Kidney (tissue), 14 donors: ENCODE results near the gene MRPL55. TPM values are rescaled to one million over a fixed set of nuclear protein-coding genes. Genes with fewer than 3 reads are reported as not detected.
A peak's percentile ranks its signal among the peaks of the same experiment; 100 is the strongest.

ENCODE experiments used
- DNase-seq, 5 donors: peaks; one replicate each; pipeline ENCODE4 v3.0.0-alpha.2; 2013 to 2020
- FAIRE-seq: peaks from 2 replicates; lab custom pipeline; 2012; peaks lifted over from hg19 to GRCh38; lab: Jason Lieb, UNC
- H3K27ac ChIP-seq, 2 donors: one replicate each; pipeline ENCODE4 v1.7.0; 2013; ENCODE audit warnings: low read depth in 2 of 2, low read length in 2 of 2, inconsistent platforms in 1 of 2
- H3K27me3 ChIP-seq: one replicate; pipeline ENCODE4 v1.7.1; 2013; ENCODE audit warnings: low read length, inconsistent platforms; ENCODE audit not compliant: control insufficient read depth, insufficient read depth
- H3K36me3 ChIP-seq, 3 donors: one replicate each; pipeline versions ENCODE4 v1.7.0 to v1.7.1; 2013; ENCODE audit warnings: low read length in 3 of 3, control low read depth in 1 of 3, inconsistent platforms in 1 of 3; ENCODE audit not compliant: insufficient read depth in 3 of 3, control insufficient read depth in 2 of 3
- H3K4me1 ChIP-seq, 3 donors: one replicate each; pipeline versions ENCODE4 v1.7.0 to v1.7.1; 2013; ENCODE audit warnings: low read length in 3 of 3, inconsistent platforms in 1 of 3, low read depth in 1 of 3; ENCODE audit not compliant: control insufficient read depth in 2 of 3, insufficient read depth in 2 of 3
- H3K4me3 ChIP-seq, 3 donors: one replicate each; pipeline versions ENCODE4 v1.7.0 to v1.8.1; 2013; ENCODE audit warnings: low read length in 3 of 3, control low read depth in 1 of 3, inconsistent platforms in 1 of 3
- H3K9ac ChIP-seq, 3 donors: one replicate each; pipeline versions ENCODE4 v1.7.0 to v1.7.1; 2013; ENCODE audit warnings: low read length in 3 of 3, control low read depth in 1 of 3, inconsistent platforms in 1 of 3
- H3K9me3 ChIP-seq, 3 donors: one replicate each; pipeline versions ENCODE4 v1.7.0 to v1.7.1; 2013; ENCODE audit warnings: low read length in 3 of 3, control low read depth in 1 of 3, inconsistent platforms in 1 of 3; ENCODE audit not compliant: control insufficient read depth in 2 of 3, insufficient read depth in 1 of 3
- intact Hi-C: fragments of 100-400 bp; cut with DNase I; formaldehyde crosslinking; loops from one replicate; pipeline ENCODE4 v1.11.1; 2022
- polyA plus RNA-seq: library from polyadenylated mRNA; stranded (reverse); fragments of 350-450 nt; fragmentation: Illumina TruSeq; extraction: RNeasy Lipid Tissue Mini Kit (QIAGEN cat#74804); gene quantifications from one replicate; pipeline ENCODE4 v1.2.3, GENCODE V29; 2014; ENCODE audit warnings: low read depth, low replicate concordance; ENCODE audit not compliant: insufficient read depth
- total RNA-seq: library from RNA; stranded (reverse); fragmentation: NEBNext Ultra II Directional; extraction: Animal tissue kit (Norgen Biotek cat#: 25700); gene quantifications from one replicate; pipeline ENCODE4 v1.2.1, GENCODE V29; 2021
- TF ChIP-seq, protein P1 (sequence below): IDR thresholded peaks from 3 replicates; pipeline ENCODE4 v1.5.1; 2012; ENCODE audit warnings: mild to moderate bottlenecking, moderate library complexity, borderline replicate concordance; ENCODE audit not compliant: insufficient read depth; ENCODE audit errors: extremely low read depth
- donor health status: control.
- donor health status: control.
- donor health status: control.
- donor health status: control.
- donor health status: control.
- donor health status: DM: yes; HTN: yes; CAD: no.
- donor health status: Normal renal cell carcinoma (clear cell type).

The MRPL55 gene
- total and polyA plus RNA-seq, 2 donors from 2014 or later = 37.8 to 141 TPM

DNA sequence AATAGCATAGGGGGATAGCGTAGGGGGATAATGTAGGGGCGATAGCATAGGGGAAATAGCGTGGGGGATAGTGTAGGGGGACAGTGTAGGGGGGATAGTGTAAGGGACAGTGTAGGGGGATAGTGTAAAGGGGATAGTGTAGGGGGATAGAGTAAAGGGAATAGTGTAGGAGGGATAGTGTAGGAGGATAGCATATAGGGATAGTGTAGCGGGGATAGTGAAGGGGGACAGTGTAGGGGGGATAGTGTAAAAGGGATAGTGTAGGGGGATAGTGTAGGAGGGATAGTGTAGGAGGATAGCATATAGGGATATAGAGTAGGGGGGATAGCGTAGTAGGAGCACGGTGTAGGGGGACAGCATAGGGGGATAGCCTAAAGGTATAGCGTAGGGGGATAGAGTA, 40.7 kb downstream of the MRPL55 start:
- DNase-seq = no peak
- H3K4me1 ChIP-seq = no peaks in the 10 kb centered on the region
- intact Hi-C loops = no loop called here
- no peak for FAIRE-seq
- H3K9me3 ChIP-seq = no peaks in the 10 kb centered on the region
- H3K4me3 ChIP-seq = no peak overlapping the region
- H3K27ac ChIP-seq = no peak overlapping the region
- no peaks in the 10 kb centered on the region for H3K36me3 ChIP-seq
- TF ChIP-seq, protein P1, sequence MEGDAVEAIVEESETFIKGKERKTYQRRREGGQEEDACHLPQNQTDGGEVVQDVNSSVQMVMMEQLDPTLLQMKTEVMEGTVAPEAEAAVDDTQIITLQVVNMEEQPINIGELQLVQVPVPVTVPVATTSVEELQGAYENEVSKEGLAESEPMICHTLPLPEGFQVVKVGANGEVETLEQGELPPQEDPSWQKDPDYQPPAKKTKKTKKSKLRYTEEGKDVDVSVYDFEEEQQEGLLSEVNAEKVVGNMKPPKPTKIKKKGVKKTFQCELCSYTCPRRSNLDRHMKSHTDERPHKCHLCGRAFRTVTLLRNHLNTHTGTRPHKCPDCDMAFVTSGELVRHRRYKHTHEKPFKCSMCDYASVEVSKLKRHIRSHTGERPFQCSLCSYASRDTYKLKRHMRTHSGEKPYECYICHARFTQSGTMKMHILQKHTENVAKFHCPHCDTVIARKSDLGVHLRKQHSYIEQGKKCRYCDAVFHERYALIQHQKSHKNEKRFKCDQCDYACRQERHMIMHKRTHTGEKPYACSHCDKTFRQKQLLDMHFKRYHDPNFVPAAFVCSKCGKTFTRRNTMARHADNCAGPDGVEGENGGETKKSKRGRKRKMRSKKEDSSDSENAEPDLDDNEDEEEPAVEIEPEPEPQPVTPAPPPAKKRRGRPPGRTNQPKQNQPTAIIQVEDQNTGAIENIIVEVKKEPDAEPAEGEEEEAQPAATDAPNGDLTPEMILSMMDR = no peak
- H3K9ac ChIP-seq = no peak overlapping the region
- peaks cover 9% of the 10 kb centered on the region for H3K27me3 ChIP-seq

DNA sequence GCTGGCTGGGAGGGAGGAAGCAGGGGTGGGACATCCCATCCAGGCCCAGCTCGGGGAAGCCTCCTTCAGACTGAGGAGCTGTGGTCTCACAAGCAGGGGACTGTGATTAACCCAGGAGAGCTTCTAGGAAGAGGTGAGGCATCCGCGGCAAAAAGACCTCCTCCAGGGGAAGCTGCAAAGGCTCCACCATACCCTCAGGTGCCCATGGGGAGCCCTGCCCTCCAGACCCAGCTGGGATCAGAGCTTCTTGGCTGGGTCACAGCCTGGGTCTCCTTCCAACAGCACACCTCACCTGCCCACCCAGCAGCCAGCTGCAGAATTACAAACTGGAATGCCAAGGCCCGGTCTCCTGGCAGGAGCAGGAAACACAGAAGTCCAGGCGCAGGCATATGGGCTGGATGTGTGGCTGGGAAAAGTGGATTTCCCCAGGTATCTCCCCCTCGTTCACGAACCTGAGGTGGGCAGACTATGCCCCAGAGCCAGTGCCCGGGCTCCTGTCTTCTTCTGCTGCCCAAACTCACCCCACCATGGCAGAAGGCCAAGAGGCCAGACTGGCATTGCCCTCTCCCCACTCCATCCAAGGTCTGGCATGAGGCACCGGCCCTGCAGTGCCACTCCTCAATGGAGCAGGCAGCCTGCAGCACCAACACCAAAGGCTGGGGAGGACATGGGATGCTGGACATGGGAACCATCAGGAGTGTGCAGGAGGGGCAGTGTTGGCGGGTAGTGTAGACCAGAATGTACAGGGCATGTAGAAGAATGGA, 42.0 kb downstream of the MRPL55 start:
- Histone ChIP-seq H3K4me1 (no peaks in the 10 kb centered on the region), H3K9me3 (no peaks in the 10 kb centered on the region), H3K27me3 (peaks cover 9% of the 10 kb centered on the region), H3K36me3 (no peaks in the 10 kb centered on the region), H3K27ac (no peak overlapping the region), H3K9ac (no peak overlapping the region), H3K4me3 (no peak overlapping the region)
- intact Hi-C loops = no loop called here
- DNase-seq = peak in 1 of 5 donors; percentile 34
- TF ChIP-seq, protein P1 = no peak
- FAIRE-seq = no peak

DNA sequence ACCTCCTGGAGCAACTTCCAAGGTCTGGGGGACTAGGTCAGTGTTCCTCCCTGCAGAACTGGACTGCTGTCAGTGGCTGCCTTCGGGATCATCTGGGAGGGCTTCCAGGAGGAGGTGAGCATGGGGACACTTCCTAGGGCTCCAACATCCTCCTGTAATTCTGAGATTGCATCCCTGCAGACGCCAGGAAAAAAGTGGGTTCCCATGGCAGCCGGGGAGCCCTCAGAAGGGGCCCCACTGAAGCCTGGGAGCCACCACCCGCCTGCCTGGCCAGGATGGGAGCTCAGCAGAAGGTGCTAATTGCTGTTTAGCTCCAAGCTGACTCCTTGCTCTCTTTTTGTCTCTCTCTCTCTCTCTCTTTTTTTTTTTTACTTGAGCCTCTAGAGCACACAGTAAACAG, 42.7 kb downstream of the MRPL55 start:
- Histone ChIP-seq H3K27me3 (peaks cover 6% of the 10 kb centered on the region), H3K4me3 (no peak overlapping the region)
- no peak for FAIRE-seq

More for the DNA sequence above, 42.7 kb downstream of the MRPL55 start:
- TF ChIP-seq, protein P1 = no peak
- Histone ChIP-seq H3K36me3 (no peaks in the 10 kb centered on the region), H3K27ac (no peak overlapping the region), H3K4me1 (no peaks in the 10 kb centered on the region), H3K9ac (no peak overlapping the region), H3K9me3 (no peaks in the 10 kb centered on the region)
- intact Hi-C loops = no loop called here
- no peak for DNase-seq
